NCI-H1417 (cell line): ENCODE measurements around the gene ARID1B.
"Not testable (repeated sequence)": the region's sequence is repeated elsewhere in the genome, so short reads cannot be mapped to it uniquely, and the experiment has no call there.

ENCODE experiments used
- DNase-seq, 3 experiments: peaks; one replicate each; lab custom pipeline; 2025; lab: John Stamatoyannopoulos, UW

ARID1B gene

GRCh38 chr6:157021344-157021992, 244.3 kb downstream of the ARID1B start:
- DNase-seq: peak; percentile 85 to 97 (median 94)

- peak; percentile 87 to 97 (median 94) for DNase-seq
Measured at GRCh38 chr6:157021993-157022740, 245.0 kb downstream of the ARID1B start.

GRCh38 chr6:157023958-157024357, 246.8 kb downstream of the ARID1B start:
- no peak for DNase-seq

GRCh38 chr6:157024745-157025144, 247.6 kb downstream of the ARID1B start:
- DNase-seq: no peak

GRCh38 chr6:157025437-157025836, 248.3 kb downstream of the ARID1B start:
- no peak for DNase-seq

- peak in 1 of 3 experiments; percentile 35 for DNase-seq
Measured at GRCh38 chr6:157029980-157030690, 253.0 kb downstream of the ARID1B start.

GRCh38 chr6:157030755-157031154, 253.6 kb downstream of the ARID1B start:
- no peak for DNase-seq

GRCh38 chr6:157032923-157033322, 255.7 kb downstream of the ARID1B start:
- DNase-seq: no peak

- DNase-seq: no peak
Measured at GRCh38 chr6:157033428-157034140, 256.4 kb downstream of the ARID1B start.

- DNase-seq: peak; percentile 25 to 81 (median 25)
Measured at GRCh38 chr6:157034436-157035230, 257.5 kb downstream of the ARID1B start.

GRCh38 chr6:157035546-157035945, 258.4 kb downstream of the ARID1B start:
- no peak for DNase-seq

GRCh38 chr6:157036245-157036711, 259.1 kb downstream of the ARID1B start:
- DNase-seq: peak in 1 of 3 experiments; percentile 19

GRCh38 chr6:157037165-157037564, 260.0 kb downstream of the ARID1B start:
- no peak for DNase-seq

GRCh38 chr6:157038610-157039009, 261.4 kb downstream of the ARID1B start:
- DNase-seq: no peak

GRCh38 chr6:157039639-157040038, 262.5 kb downstream of the ARID1B start:
- DNase-seq: not testable (repeated sequence)

- DNase-seq: no peak
Measured at GRCh38 chr6:157040191-157040590, 263.0 kb downstream of the ARID1B start.

- DNase-seq: peak; percentile 15 to 72 (median 51)
Measured at GRCh38 chr6:157045831-157046454, 268.8 kb downstream of the ARID1B start.

GRCh38 chr6:157046776-157047175, 269.6 kb downstream of the ARID1B start:
- DNase-seq: no peak

- no peak for DNase-seq
Measured at GRCh38 chr6:157047328-157047727, 270.1 kb downstream of the ARID1B start.

GRCh38 chr6:157047951-157048350, 270.8 kb downstream of the ARID1B start:
- DNase-seq: no peak

GRCh38 chr6:157049133-157049532, 272.0 kb downstream of the ARID1B start:
- no peak for DNase-seq
